HG03520 (cell line): Measurements from ENCODE around the gene ZNF224.

Source experiments
- ATAC-seq: cut with Tn5 transposase; IDR thresholded peaks from one replicate; pipeline ENCODE4 v1.9.1; 2021; ENCODE audit warnings: mild to moderate bottlenecking, moderate library complexity; ENCODE audit not compliant: unreplicated experiment

The ZNF224 gene

DNA sequence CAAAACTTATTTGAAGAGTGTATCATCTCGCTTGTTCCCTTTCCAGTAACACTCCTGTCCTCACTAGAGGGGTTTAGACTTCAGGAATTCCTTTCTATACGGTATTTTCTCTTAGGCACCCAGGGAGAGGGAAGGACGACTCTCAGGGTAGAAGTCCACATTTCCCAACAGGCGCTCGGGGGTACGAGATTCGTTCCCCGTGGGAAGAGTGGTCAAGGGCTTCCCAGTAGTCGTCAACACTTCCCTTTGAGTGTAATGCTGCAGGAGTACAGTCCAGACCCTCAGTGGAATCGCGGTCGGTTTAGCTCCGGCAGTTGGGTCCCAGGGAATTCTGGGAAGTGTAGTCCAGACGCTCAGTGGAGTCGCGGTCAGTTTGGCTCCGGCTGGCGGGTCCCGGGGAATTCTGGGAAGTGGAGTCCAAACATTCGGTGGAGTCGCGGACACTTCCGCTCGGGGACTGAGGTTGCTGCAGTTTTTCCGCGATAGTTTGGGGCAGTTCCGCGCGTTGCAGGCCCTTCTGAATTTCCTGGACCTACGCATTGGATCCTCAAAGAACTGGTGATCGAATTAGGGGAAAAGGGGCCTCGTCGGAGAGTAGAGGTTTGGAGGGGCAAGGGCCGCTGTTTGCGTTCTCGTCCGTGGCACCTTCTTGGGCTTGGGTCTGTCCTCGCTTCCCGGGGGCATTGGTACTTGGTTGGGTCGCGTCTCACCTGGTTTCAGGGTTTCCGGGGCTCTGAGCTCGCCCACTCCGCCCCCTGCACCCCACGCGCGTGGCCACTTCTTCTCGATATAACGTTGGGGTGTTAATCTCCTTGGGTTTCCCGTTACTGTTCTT, at the start of gene ZNF224:
TSS of gene ZNF224 (plus strand) at position 431 of the 835 bp plus-strand sequence. CDS start 3,513 bp downstream, outside the sequence.
- peak; percentile 76 for ATAC-seq

DNA sequence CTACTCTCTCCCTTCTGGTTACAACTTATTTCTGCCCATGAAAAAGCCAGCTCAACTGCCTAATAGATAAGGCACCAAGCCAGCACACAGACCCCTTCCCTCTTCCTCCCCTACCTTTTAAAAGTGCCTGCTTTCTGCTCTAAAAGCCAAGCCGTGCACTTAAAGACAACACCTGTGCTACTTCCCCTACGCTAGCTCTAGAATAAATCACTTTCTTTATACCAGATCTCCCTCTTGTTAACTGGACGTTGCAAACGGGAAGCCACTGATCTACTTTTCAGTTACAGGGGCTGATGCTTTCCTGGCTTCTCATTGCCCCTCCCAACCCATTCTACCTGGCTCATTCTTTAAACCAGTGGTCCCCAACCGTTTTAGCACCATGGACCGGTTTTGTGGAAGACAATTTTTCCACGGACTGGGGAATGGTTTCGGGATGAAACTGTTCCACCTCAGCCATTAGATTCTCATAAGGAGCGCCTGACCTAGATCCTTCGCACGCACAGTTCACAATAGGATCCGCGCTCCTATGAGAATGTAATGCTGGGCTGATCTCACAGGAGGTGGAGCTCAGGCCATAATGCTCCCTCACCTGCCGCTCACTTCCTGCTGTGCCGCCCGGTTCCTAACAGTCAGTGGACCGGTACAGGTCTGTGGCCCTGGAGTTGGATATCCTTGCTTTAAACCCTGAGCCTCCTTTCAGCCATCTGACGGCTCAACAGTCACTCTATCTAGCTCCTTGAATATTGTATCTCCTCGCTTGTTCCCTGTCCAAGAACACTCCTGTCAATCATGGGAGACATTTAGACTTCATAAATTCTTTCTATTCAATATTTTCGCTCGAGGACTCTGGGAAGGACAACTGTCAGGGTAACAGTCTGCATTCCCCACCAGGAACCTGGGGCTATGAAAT, 43.2 kb upstream of the ZNF224 start:
- no peak for ATAC-seq

DNA sequence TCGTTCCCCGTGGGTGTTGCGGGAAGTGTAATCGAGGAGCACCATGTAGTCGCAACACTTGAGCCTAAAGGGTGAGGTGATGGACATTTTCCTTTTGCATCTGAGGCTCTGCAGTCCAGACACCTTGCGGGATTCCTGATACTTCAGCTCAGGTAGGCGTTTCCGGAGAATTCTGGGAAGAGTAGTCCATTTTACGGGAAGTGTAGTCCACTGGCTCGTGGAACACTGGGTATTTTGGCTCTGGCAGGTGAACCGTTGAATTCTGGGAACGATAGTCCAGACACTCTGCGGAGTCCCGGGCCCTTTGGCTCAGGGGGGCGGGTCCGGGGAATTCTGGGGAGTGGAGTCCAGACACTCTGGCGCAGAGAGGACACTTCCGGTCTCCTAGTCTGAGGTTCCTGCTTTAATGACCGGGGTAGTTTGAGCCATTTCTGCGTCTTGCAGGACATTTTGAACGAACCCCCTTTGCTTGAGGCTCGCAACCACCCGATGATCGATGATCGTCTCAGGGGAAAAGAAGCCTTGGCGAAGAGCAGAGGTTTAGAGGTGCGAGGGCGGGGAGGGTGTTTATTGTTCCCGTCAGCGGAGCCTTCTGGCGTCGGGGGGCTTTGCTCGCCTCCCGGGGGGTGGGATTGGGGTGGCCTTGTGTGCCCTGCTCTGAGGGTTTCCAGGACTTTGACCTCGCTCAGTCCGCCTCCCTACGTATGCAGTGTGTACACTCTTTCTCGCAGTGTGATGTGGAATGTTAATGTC, 42.3 kb upstream of the ZNF224 start, which contains the start of gene ZNF223:
TSS of gene ZNF223 (plus strand) at position 387 of the 753 bp plus-strand sequence. CDS start 3,141 bp downstream, outside the sequence.
- no peak for ATAC-seq

DNA sequence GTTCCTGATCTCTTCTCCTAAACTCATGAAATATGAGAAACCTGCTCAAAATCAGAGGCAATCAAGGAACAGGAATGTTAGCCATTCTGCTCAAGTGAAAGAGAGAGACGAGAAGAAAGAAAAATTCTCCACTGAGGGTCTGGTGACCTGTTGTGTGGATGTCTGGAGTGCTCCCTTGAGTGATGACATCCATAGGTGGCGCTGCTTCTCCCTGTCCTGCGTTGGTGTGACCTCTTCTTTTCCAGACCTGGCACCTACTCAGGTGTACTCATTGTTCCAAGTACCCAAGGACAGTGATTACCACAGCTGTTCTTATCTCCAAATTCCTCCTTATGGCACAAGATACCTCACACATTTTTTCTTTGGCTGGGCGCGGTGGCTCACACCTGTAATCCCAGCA, 38.3 kb upstream of the ZNF224 start:
- ATAC-seq, result no peak

DNA sequence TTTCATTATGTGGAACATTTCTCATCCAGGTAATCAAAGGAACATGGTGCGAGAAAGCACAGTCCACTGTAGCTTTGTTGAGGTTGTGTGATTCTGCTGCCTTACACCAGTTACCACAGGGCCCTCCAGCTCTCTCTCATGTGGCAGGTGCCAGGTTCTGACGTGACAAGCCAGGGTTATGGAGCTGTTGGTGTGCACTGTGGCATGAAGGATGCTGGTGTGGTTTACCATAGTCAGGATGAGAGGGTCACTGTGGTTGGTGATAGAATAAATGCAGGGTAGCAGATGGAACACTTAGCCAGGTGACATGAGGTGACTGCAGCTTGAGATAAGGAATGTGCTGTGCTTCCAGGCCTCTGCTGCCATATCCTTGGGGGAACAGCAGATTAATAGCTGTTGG, 34.9 kb upstream of the ZNF224 start:
- no peak for ATAC-seq

DNA sequence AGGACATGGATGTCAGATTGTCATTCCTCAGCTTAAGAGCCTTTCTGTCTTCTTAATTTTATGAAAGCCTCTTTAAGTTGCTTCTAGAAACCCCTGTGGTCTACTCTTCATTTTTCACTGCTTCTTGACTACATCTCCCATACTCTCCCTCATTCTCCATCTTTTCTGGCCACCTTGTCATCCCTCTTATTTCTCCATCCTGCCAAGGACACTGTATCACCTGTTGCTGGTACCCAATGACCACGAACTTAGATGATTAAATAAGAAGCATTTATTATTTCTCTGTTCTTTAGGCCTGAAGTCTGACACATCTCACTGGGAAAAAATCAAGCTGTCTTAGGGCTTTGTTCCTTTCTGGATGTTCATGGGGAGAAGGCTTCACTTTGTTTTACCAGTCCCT, 33.1 kb upstream of the ZNF224 start:
- no peak for ATAC-seq

DNA sequence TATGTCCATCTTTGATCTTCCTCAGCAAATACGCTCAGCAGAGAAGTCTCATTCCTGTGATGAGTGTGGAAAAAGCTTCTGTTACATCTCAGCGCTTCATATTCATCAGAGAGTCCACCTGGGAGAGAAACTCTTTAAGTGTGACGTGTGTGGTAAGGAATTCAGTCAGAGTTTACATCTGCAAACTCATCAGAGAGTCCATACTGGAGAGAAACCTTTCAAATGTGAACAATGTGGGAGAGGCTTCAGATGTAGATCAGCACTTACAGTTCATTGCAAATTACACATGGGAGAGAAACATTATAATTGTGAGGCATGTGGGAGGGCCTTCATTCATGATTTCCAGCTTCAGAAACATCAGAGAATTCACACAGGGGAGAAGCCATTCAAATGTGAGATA, 27.9 kb upstream of the ZNF224 start:
- ATAC-seq, result no peak

DNA sequence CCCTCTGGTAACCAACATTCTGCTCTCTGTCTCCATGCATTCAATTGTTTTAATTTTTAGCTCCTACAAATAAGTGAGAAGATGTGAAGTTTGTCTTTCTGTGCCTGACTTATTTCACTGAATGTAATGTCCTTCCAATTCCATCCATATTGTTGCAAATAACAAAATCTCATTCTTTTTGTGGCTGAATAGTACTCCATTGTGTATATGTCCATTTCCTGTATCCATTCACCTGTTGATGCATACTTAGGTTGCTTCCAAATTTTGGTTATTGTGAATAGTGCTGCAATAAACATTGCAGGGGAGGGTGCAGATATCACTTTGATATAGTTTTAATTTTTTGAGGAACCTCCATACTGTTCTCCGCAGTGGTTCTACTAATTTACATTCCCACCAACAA, 24.7 kb upstream of the ZNF224 start:
- no peak for ATAC-seq

DNA sequence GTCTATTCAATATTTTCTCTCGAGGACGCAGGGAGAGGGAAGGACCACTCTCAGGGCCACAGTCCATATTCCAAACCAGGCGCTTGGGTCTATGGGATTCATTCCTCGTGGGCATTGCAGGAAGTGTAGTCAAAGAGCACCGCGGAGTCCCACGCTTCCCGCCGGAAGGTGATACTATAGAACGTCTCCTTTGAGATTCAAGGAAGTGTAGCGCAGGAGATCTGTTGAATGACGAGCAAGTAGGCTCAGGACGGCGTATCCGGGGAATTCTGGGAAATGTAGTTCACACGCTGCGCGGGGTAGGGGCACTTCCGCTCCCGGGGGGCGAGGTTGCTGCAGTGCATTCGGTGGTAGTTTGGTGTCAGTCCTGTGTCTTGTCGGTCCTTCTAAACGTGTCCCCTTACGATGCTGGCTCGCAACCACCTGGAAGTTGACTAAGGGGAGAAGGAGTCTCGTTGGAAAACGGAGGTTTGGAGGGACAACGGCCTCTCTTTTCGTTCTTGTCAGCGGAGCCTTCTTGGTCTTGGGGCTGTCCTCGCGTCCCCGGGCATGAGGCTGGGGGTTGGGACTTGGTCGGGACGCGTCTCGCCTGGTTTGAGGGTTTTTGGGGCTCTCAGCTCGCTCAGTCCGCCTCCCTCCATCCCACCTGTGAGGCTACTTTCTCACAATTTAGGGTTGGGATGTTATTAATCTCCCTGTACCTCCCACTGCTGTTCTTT, 22.2 kb upstream of the ZNF224 start, which contains the start of gene ZNF284:
TSS of gene ZNF284 (plus strand) at position 336 of the 719 bp plus-strand sequence. CDS start 4,231 bp downstream, outside the sequence.
- peak; percentile 77 for ATAC-seq

DNA sequence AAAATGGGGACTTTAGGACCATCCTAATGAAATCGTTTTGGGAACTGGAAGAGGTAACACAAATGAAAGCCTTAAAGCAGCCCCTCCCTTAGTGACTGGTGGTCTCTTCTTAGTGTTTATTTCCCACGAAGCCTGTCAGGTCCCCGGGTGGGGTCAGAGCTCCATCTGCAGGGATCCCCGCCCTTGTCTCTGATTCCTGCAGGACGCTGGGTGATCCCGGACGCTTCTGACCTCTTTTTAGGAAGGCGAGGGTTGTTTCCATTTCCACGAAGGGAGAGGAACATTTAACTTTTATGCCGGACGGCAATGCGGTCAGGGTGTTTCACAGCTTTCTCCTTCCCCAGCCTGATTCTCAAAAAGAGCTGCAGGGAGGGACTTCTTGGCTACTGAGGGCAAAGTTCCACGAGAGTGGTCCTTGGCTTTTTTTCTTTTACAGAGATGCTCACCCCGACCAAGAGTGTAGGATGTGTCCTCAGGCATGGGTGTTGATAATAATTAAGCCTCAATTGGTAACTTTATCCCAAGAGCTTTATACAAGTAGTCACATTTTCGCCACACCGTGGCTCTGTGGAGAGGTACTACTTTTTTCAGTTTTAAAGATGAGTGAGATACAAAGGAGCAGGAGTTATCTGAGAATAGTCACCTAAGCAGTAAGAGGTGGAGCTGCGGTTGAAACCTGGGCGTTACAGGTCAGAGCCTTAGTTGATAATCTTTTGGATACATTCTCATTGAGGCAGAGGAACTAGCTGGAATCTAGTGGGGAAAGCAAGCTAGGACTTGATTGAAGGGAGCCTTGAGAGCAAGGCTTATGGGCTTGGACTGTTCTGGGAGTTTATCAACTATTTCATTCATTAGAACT, 21.4 kb upstream of the ZNF224 start:
- no peak for ATAC-seq

DNA sequence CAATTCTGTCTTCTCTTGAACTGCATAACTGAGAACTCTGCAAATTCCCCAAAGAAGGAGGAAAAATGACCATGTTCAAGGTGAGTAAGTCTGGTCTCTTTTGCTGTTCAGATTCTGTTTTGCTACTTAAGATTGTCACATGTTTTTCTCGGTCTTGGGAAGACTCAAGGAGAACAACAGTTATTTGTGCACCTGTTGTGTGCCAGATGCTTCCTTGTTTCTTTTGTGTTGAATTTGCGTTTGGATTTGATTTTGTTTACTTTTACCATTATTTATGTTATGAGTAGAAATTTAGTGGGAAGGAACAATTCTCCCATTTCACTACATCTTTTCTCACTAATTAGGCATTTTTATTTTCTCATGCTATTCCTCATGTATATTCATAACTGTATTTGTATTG, 17.8 kb upstream of the ZNF224 start:
- ATAC-seq, result no peak

DNA sequence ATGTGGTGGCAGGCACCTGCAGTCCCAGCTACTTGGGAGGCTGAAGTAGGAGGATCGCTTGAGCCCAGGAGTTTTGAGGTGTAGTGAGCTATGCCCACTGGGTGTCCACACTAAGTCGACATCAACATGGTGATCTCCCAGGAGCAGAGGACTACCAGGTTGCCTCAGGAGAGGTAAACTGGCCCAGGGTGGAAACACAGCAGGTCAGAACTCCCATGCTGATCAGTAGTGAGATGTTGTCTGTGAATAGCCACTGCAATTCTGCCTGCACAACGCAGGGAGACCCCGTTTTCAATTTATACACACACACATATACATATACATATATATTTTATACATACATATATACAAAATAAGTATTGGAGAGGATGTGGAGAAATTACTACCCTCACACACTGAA, 2.1 kb upstream of the ZNF224 start:
- ATAC-seq, result no peak

DNA sequence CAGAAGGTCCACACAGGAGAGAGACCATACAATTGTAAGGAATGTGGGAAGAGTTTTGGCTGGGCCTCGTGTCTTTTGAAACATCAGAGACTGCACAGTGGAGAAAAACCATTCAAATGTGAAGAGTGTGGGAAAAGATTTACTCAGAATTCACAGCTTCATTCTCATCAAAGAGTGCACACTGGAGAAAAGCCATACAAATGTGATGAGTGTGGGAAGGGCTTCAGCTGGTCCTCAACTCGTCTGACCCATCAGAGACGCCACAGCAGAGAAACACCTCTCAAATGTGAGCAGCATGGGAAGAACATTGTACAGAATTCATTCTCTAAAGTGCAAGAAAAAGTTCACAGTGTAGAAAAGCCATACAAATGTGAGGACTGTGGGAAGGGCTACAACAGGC, 13.6 kb downstream of the ZNF224 start:
- no peak for ATAC-seq

DNA sequence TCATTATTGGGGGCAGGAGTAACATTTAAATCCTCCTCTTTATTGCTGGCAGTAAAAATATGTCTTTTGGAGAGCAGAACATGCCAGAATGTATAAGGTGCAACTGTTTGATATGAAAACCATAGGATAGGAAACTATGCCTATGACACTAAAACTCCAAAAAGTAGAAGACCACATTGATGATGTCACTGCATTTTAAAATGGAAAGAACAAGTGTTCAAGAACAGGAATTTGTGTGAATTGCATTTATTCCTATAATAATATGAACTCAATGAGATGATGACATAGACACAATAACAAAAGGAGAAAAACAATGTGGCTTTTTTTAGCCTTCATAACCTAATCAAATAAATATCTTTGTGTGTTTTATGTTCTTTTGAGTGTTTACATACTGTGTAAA, 15.3 kb downstream of the ZNF224 start:
- ATAC-seq, result no peak

DNA sequence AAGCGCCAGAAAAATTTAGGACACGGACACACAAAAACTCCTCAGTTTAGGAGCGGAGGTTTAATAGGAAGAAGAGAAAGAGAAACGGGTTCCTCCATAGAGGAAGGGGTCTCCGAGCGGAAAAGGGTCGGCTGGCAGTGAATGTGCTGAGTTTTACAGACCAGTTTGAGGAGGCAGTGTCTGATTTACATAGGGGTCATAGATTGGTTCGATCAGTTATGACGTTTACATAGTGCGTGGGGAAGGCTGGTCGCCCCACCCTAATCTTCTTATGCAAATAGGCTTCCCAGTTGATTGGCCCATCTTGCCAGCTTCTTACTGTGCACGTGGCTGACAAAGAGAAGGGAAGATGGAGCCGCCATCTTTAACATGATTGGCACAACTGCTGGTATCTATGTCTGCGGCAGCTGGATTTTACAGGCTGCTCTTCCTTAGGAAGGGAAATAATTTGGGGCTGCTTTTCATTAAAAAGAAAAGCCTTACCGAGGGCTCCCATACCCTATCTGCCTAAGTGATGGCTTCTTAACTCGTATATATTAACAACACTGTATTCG, 17.8 kb downstream of the ZNF224 start:
- ATAC-seq, result no peak

DNA sequence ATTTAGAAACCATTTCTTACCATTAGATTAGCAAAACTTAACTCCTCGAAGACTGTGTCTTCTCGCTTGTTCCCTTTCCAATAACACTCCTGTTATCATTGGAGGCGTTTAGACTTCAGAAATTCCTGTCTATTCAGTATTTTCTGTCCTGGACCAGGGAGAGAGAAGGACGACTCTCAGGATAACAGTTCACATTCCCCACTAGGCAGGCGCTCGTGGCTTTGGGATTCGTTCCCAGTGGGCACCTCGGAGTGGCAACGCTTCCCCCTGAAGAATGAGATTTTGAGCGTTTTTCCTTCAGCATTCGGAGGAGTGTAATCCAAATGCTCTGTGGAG, 18.6 kb downstream of the ZNF224 start:
- no peak for ATAC-seq

DNA sequence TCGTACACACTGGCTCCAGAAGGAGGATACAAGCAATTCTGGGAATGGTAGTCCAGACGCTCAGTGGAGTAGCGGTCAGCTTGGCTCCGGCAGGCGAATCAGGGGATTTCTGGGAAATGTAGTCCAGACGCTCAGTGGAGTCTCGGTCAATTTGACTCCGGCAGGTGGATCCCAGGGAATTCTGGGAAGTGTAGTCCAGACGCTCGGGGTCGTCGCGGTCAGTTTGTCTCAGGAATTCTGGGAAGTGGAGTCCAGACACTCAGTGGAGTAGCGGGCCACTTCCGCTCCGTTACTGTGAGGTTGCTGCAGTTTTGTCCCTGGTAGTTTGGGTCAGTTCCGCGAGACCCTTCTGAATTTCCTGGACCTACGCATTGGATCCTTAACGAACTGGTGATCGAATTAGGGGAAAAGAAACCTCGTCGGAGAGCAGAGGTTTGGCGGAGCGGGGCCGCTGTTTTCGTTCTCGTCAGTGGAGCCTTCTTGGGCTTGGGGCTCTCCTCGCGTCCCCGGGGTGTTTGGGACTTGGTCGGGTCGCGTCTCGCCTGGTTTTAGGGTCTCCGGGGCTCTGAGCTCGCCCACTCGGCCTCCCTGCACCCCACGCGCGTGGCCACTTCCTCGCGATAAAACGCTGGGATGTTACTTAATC, 19.1 kb downstream of the ZNF224 start, which contains the start of gene ZNF225:
TSS of gene ZNF225 (plus strand) at position 262 of the 646 bp plus-strand sequence. CDS start 2,429 bp downstream, outside the sequence.
- peak; percentile 91 for ATAC-seq

DNA sequence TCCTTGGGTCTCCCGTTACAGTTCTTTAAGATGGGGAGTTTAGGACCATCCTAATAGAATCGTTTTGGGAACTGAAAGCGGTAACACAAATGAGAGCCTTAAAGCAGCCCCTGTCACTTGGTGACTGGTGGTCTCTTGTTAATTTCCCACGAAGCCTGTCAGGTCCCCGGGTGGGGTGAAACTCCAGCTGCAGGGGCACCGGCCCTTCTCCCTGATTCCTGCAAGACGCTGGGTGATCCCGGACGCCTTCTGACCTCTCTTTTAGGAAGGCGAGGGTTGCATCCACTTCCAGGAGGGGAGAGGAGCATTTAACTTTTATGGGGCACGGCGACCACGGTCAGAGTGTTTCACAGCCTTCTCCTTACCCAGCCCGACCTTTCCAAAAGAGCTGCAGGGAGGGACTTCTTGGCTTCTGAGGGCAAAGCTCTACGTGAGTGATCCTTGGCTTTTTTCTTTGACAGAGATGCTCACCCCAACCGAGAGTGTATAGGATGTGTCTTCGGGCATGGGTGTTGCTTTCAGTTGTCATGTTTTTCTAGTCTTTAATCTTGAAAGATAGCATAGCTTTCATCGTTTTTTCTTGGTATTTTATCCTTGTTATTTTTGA, 19.7 kb downstream of the ZNF224 start:
- no peak for ATAC-seq
